Memory B cell (primary cell): ENCODE results near the gene LARGE1.

ENCODE experiments used
- ATAC-seq: fragments of 150-1000 bp; cut with Tn5 transposase; 2 replicates; pipeline ENCODE4 v1.10.0; 2021; ENCODE audit warnings: low read depth, mild to moderate bottlenecking, moderate library complexity
- DNase-seq, 2 donors: peaks; one replicate each; pipeline ENCODE4 v3.0.0; 2022; ENCODE audit warnings: low spot score in 2 of 2
- H3K27ac Mint-ChIP-seq: one replicate; pipeline ENCODE4 v1.8.0; 2022; ENCODE audit warnings: mild to moderate bottlenecking, moderate library complexity, mixed read lengths
- H3K27me3 Mint-ChIP-seq: one replicate; pipeline ENCODE4 v1.8.0; 2022; ENCODE audit warnings: mixed read lengths
- H3K36me3 Mint-ChIP-seq: one replicate; pipeline ENCODE4 v1.8.0; 2022; ENCODE audit warnings: mild to moderate bottlenecking, mixed read lengths
- H3K4me1 Mint-ChIP-seq: one replicate; pipeline ENCODE4 v1.8.0; 2022; ENCODE audit warnings: mixed read lengths
- H3K4me3 Mint-ChIP-seq: one replicate; pipeline ENCODE4 v1.8.0; 2022; ENCODE audit warnings: mild to moderate bottlenecking, moderate library complexity, mixed read lengths
- H3K9me3 Mint-ChIP-seq: one replicate; pipeline ENCODE4 v1.8.0; 2022; ENCODE audit warnings: mixed read lengths

Gene LARGE1

GRCh38 chr22:33770723-33771122, 149.6 kb downstream of the LARGE1 start:
- Mint-ChIP-seq H3K4me1 (peaks cover 8% of the 10 kb centered on the region), H3K9me3 (peaks cover 1% of the 10 kb centered on the region), H3K27me3 (no peaks in the 10 kb centered on the region), H3K36me3 (no peaks in the 10 kb centered on the region), H3K27ac (no peak overlapping the region), H3K4me3 (no peak overlapping the region)
- DNase-seq: no peak
- no peak for ATAC-seq

GRCh38 chr22:33766091-33766490, 154.2 kb downstream of the LARGE1 start:
- no peak for ATAC-seq

GRCh38 chr22:33758961-33759360, 161.3 kb downstream of the LARGE1 start:
- DNase-seq (no peak), ATAC-seq (no peak)
- Mint-ChIP-seq H3K27ac (no peak overlapping the region), H3K4me1 (peaks cover 17% of the 10 kb centered on the region), H3K9me3 (peaks cover 1% of the 10 kb centered on the region), H3K4me3 (no peak overlapping the region), H3K36me3 (peaks cover 23% of the 10 kb centered on the region), H3K27me3 (peaks cover 2% of the 10 kb centered on the region)

More at GRCh38 chr22:33766091-33766490, 154.2 kb downstream of the LARGE1 start:
- Mint-ChIP-seq H3K9me3 (peaks cover 3% of the 10 kb centered on the region), H3K27me3 (no peaks in the 10 kb centered on the region), H3K4me3 (no peak overlapping the region), H3K27ac (no peak overlapping the region), H3K4me1 (peaks cover 16% of the 10 kb centered on the region), H3K36me3 (peaks cover 4% of the 10 kb centered on the region)
- no peak for DNase-seq

GRCh38 chr22:33757802-33758483, 162.3 kb downstream of the LARGE1 start:
- peaks cover 1% of the 10 kb centered on the region for H3K9me3 Mint-ChIP-seq
- DNase-seq (no peak), ATAC-seq (no peak)
- peaks cover 17% of the 10 kb centered on the region for H3K4me1 Mint-ChIP-seq
- peaks cover 25% of the 10 kb centered on the region for H3K36me3 Mint-ChIP-seq
- H3K27me3 Mint-ChIP-seq: peaks cover 2% of the 10 kb centered on the region
- no peak overlapping the region for H3K27ac Mint-ChIP-seq
- no peak overlapping the region for H3K4me3 Mint-ChIP-seq

GRCh38 chr22:33757041-33757801, 163.1 kb downstream of the LARGE1 start:
- Mint-ChIP-seq H3K4me1 (peaks cover 15% of the 10 kb centered on the region), H3K27me3 (peaks cover 2% of the 10 kb centered on the region), H3K36me3 (peaks cover 29% of the 10 kb centered on the region), H3K4me3 (no peak overlapping the region), H3K27ac (no peak overlapping the region), H3K9me3 (peaks cover 1% of the 10 kb centered on the region)
- ATAC-seq (no peak), DNase-seq (no peak)

- Mint-ChIP-seq H3K27ac (peak overlapping the region; percentile 0), H3K9me3 (no peaks in the 10 kb centered on the region), H3K4me3 (no peak overlapping the region), H3K27me3 (peaks cover 2% of the 10 kb centered on the region), H3K4me1 (peaks cover 11% of the 10 kb centered on the region), H3K36me3 (peaks cover 28% of the 10 kb centered on the region)
- no peak for ATAC-seq
- DNase-seq: no peak
Observed at GRCh38 chr22:33756508-33756949, 163.7 kb downstream of the LARGE1 start.

GRCh38 chr22:33748714-33749113, 171.6 kb downstream of the LARGE1 start:
- H3K4me1 Mint-ChIP-seq: peaks cover 7% of the 10 kb centered on the region
- ATAC-seq: no peak
- H3K27me3 Mint-ChIP-seq: no peaks in the 10 kb centered on the region

GRCh38 chr22:33747576-33748180, 172.6 kb downstream of the LARGE1 start:
- DNase-seq (no peak), ATAC-seq (no peak)
- Mint-ChIP-seq H3K9me3 (peaks cover 1% of the 10 kb centered on the region), H3K4me3 (no peak overlapping the region), H3K27ac (no peak overlapping the region), H3K4me1 (peaks cover 11% of the 10 kb centered on the region), H3K36me3 (peaks cover 11% of the 10 kb centered on the region), H3K27me3 (no peaks in the 10 kb centered on the region)

More at GRCh38 chr22:33748714-33749113, 171.6 kb downstream of the LARGE1 start:
- DNase-seq: no peak
- H3K36me3 Mint-ChIP-seq: peaks cover 10% of the 10 kb centered on the region
- H3K9me3 Mint-ChIP-seq: no peaks in the 10 kb centered on the region
- no peak overlapping the region for H3K4me3 Mint-ChIP-seq
- H3K27ac Mint-ChIP-seq: no peak overlapping the region

- ATAC-seq (no peak), DNase-seq (no peak)
- Mint-ChIP-seq H3K9me3 (peaks cover 1% of the 10 kb centered on the region), H3K27me3 (no peaks in the 10 kb centered on the region), H3K4me1 (peaks cover 11% of the 10 kb centered on the region), H3K27ac (no peak overlapping the region), H3K36me3 (peaks cover 7% of the 10 kb centered on the region), H3K4me3 (no peak overlapping the region)
Observed at GRCh38 chr22:33747029-33747428, 173.2 kb downstream of the LARGE1 start.

GRCh38 chr22:33746501-33746928, 173.8 kb downstream of the LARGE1 start:
- Mint-ChIP-seq H3K27ac (no peak overlapping the region), H3K9me3 (peaks cover 1% of the 10 kb centered on the region), H3K36me3 (peaks cover 7% of the 10 kb centered on the region), H3K27me3 (no peaks in the 10 kb centered on the region), H3K4me1 (peaks cover 12% of the 10 kb centered on the region), H3K4me3 (no peak overlapping the region)
- DNase-seq (no peak), ATAC-seq (no peak)

- peaks cover 1% of the 10 kb centered on the region for H3K9me3 Mint-ChIP-seq
- H3K27ac Mint-ChIP-seq: no peak overlapping the region
- H3K27me3 Mint-ChIP-seq: no peaks in the 10 kb centered on the region
- ATAC-seq: no peak
- no peak for DNase-seq
- no peak overlapping the region for H3K4me3 Mint-ChIP-seq
- peaks cover 7% of the 10 kb centered on the region for H3K36me3 Mint-ChIP-seq
- peaks cover 17% of the 10 kb centered on the region for H3K4me1 Mint-ChIP-seq
Observed at GRCh38 chr22:33745501-33745900, 174.8 kb downstream of the LARGE1 start.

- H3K4me3 Mint-ChIP-seq: no peak overlapping the region
- H3K4me1 Mint-ChIP-seq: peaks cover 17% of the 10 kb centered on the region
- H3K27ac Mint-ChIP-seq: no peak overlapping the region
- H3K27me3 Mint-ChIP-seq: no peaks in the 10 kb centered on the region
- peaks cover 1% of the 10 kb centered on the region for H3K9me3 Mint-ChIP-seq
- ATAC-seq (no peak), DNase-seq (no peak)
- peaks cover 6% of the 10 kb centered on the region for H3K36me3 Mint-ChIP-seq
Observed at GRCh38 chr22:33743756-33744155, 176.5 kb downstream of the LARGE1 start.

GRCh38 chr22:33741025-33741424, 179.3 kb downstream of the LARGE1 start:
- H3K4me3 Mint-ChIP-seq: no peak overlapping the region
- peaks cover 1% of the 10 kb centered on the region for H3K9me3 Mint-ChIP-seq
- peaks cover 4% of the 10 kb centered on the region for H3K36me3 Mint-ChIP-seq
- no peaks in the 10 kb centered on the region for H3K27me3 Mint-ChIP-seq
- no peak for DNase-seq
- peaks cover 13% of the 10 kb centered on the region for H3K4me1 Mint-ChIP-seq
- no peak for ATAC-seq
- H3K27ac Mint-ChIP-seq: no peak overlapping the region

- H3K27me3 Mint-ChIP-seq: no peaks in the 10 kb centered on the region
- H3K9me3 Mint-ChIP-seq: peaks cover 1% of the 10 kb centered on the region
- DNase-seq (no peak), ATAC-seq (no peak)
- no peak overlapping the region for H3K27ac Mint-ChIP-seq
- H3K36me3 Mint-ChIP-seq: peaks cover 4% of the 10 kb centered on the region
- no peak overlapping the region for H3K4me3 Mint-ChIP-seq
- H3K4me1 Mint-ChIP-seq: peaks cover 11% of the 10 kb centered on the region
Observed at GRCh38 chr22:33739516-33739915, 180.8 kb downstream of the LARGE1 start.
